GM12891 (cell line): Measurements from ENCODE around the gene OR10AD1.

Experiments used
- POLR2A ChIP-seq: IDR thresholded peaks from 2 replicates; pipeline ENCODE4 v1.6.1; 2011; ENCODE audit warnings: low read depth, low read length, control low read depth
- SPI1 ChIP-seq: IDR thresholded peaks from 2 replicates; pipeline ENCODE4 v1.6.1; 2011; ENCODE audit warnings: low read depth, low read length, control low read depth

DNA sequence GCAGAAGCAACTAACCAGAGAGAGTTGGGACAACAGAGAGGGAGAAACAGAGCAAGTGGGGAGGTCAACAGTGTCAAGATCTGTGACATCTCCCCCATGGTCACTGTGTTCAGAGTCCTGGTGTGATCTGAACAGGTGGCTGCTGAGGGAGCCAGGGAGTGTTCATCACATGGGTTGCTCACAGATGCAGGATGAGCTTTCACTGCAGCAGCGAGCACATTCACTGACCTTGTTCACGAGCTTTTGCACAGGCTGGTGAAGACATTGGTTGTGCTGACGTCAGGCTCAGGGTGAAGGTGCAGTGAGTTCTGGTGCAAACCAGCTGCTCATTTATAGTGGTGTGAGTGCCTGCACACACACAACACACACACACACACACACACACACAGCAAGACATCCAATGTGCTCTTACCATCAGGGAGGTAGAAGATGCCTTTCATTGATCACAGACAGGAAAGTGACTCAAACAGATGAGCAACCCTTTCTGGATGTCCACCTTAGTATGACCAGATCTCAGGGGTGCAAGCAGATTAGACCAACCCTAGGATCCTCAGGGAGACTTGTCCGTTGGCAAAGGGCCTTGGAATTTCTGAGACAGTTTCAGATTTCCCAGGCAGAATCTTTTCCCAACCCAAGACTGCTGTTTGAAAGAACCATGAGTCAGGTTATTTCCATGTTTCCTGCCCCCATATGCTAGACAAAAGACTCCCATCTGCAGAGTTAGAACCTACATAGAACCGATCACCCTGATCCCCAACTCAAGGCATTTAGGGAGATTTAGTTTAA, 44.3 kb upstream of the OR10AD1 start:
- TF ChIP-seq POLR2A (no peak), SPI1 (no peak)
